ENCODE results near the gene ARHGEF9. TPM values are rescaled to one million over a fixed set of nuclear protein-coding genes. Genes with fewer than 3 reads are reported as not detected.
A peak's percentile ranks its signal among the peaks of the same experiment; 100 is the strongest.

The ARHGEF9 gene
- total and polyA plus RNA-seq, 10 of the 15 experiments (the other 5 are each of a cell fraction or from before 2014, with no cell fraction given): 3.2 to 25.2 (median 14.3) TPM

GRCh38 chrX:63755892-63756291, 29.1 kb downstream of the ARHGEF9 start (continued):
- TF ChIP-seq BCL3 (IDR thresholded peaks at IDR 0.05; ENCODE audit: borderline replicate concordance, insufficient read depth, low read depth, low read length, poor library complexity, severe bottlenecking) (peak; percentile 66), EED (IDR thresholded peaks at IDR 0.05; ENCODE audit: low read depth) (peak; percentile 83), MAX (IDR thresholded peaks at IDR 0.05; ENCODE audit: low read depth, low read length) (no peak), MLLT1 (IDR thresholded peaks at IDR 0.05) (no peak), RFX5 (IDR thresholded peaks at IDR 0.05; ENCODE audit: low read depth, low read length) (no peak), CTCF (IDR thresholded peaks at IDR 0.05 in 2 of 3, conservative IDR thresholded peaks at IDR 0.05 in 1 of 3; ENCODE audit: control insufficient read depth in 2 of 3, extremely low read depth in 1 of 3, insufficient read depth in 1 of 3, low read depth in 3 of 3, low read length in 3 of 3) (no peak), FOXK2 (IDR thresholded peaks at IDR 0.05) (no peak), EGR1 (IDR thresholded peaks at IDR 0.05; ENCODE audit: borderline replicate concordance in 1 of 2, low read depth in 2 of 2, low read length in 2 of 2) (no peak), ZZZ3 (IDR thresholded peaks at IDR 0.05; ENCODE audit: control insufficient read depth, insufficient read length, low read depth) (no peak), ATF7 (IDR thresholded peaks at IDR 0.05; ENCODE audit: low read depth) (no peak), SRF (IDR thresholded peaks at IDR 0.05; ENCODE audit: low read depth in 2 of 2, low read length in 2 of 2) (no peak), TARDBP (IDR thresholded peaks at IDR 0.05; ENCODE audit: borderline replicate concordance) (no peak), ZNF384 (IDR thresholded peaks at IDR 0.05; ENCODE audit: borderline replicate concordance, low read depth, low read length) (no peak), ZBTB4 (CRISPR knock-in tag; IDR thresholded peaks at IDR 0.05) (no peak), ZNF24 (IDR thresholded peaks at IDR 0.05) (no peak), SPI1 (IDR thresholded peaks at IDR 0.05; ENCODE audit: borderline replicate concordance, insufficient read depth, low read depth, low read length) (no peak), RELA (IDR thresholded peaks at IDR 0.05; ENCODE audit: borderline replicate concordance, partially characterized antibody) (peak; percentile 56), USF1 (IDR thresholded peaks at IDR 0.05; ENCODE audit: borderline replicate concordance, extremely low read length, insufficient read depth, low read depth, low read length) (no peak)
